K562 (cell line): ENCODE data around the gene DDX5. TPM values are rescaled to one million over a fixed set of nuclear protein-coding genes. Genes with fewer than 3 reads are reported as not detected.
A peak's percentile ranks its signal among the peaks of the same experiment; 100 is the strongest.

ENCODE experiments used
- ARID2 ChIP-seq: fragments of 450-650 bp; IDR thresholded peaks from 2 replicates; pipeline ENCODE4 v1.6.1; 2017; ENCODE audit warnings: antibody characterized with exemption, mild to moderate bottlenecking
- ATF4 ChIP-seq: fragments of 450-650 bp; formaldehyde crosslinking; IDR thresholded peaks from 2 replicates; pipeline ENCODE4 v1.4.0; 2022; ENCODE audit warnings: mild to moderate bottlenecking, moderate library complexity
- BHLHE40 ChIP-seq: IDR thresholded peaks from 2 replicates; pipeline ENCODE4 v1.6.1; 2011; ENCODE audit warnings: low read length, improper control_type of control experiment
- BRD4 ChIP-seq: fragments of 200-600 bp; sonication (generic); IDR thresholded peaks from 2 replicates; pipeline ENCODE4 v1.6.1; 2017; ENCODE audit warnings: inconsistent platforms
- CCAR2 ChIP-seq: fragments of 200-400 bp; formaldehyde crosslinking; IDR thresholded peaks from 2 replicates; pipeline ENCODE4 v1.6.1; 2017; ENCODE audit warnings: mild to moderate bottlenecking, low read depth, low read length
- COPS2 ChIP-seq: fragments of 450-650 bp; conservative IDR thresholded peaks from 2 replicates; pipeline ENCODE4 v1.6.1; 2016; ENCODE audit warnings: mild to moderate bottlenecking, moderate library complexity
- E2F1 ChIP-seq: sonication (generic); formaldehyde crosslinking; IDR thresholded peaks from 2 replicates; pipeline ENCODE4 v1.8.1; 2023; ENCODE audit warnings: mild to moderate bottlenecking, missing genetic modification reagents, moderate library complexity
- E2F5 ChIP-seq: sonication (generic); formaldehyde crosslinking; IDR thresholded peaks from 2 replicates; pipeline ENCODE4 v1.8.0; 2022; ENCODE audit warnings: mild to moderate bottlenecking, missing genetic modification reagents
- ELK3 ChIP-seq: fragments of 450-650 bp; formaldehyde crosslinking; IDR thresholded peaks from 2 replicates; pipeline ENCODE4 v1.4.0; 2020; ENCODE audit warnings: mild to moderate bottlenecking
- FOSL1 ChIP-seq: fragments of 200-800 bp; sonication (Bioruptor generic); conservative IDR thresholded peaks from 2 replicates; pipeline ENCODE4 v1.6.1; 2016; ENCODE audit warnings: missing genetic modification characterization, missing compliant biosample characterization
- IRF2 ChIP-seq: sonication (generic); formaldehyde crosslinking; IDR thresholded peaks from 2 replicates; pipeline ENCODE4 v1.8.1; 2022; ENCODE audit warnings: mild to moderate bottlenecking, missing genetic modification reagents
- MAFK ChIP-seq: IDR thresholded peaks from 2 replicates; pipeline ENCODE4 v1.6.1; 2011; ENCODE audit warnings: low read length, improper control_type of control experiment
- POLR2B ChIP-seq: fragments of 450-650 bp; IDR thresholded peaks from 2 replicates; pipeline ENCODE4 v1.6.1; 2018; ENCODE audit warnings: low read depth; ENCODE audit not compliant: partially characterized antibody
- RBM15 ChIP-seq: fragments of 200-400 bp; formaldehyde crosslinking; IDR thresholded peaks from 2 replicates; pipeline ENCODE4 v1.6.1; 2018; ENCODE audit warnings: mild to moderate bottlenecking, low read length, moderate library complexity; ENCODE audit not compliant: insufficient read depth
- SAFB ChIP-seq: fragments of 200-400 bp; formaldehyde crosslinking; IDR thresholded peaks from 2 replicates; pipeline ENCODE4 v1.6.1; 2017; ENCODE audit warnings: low read depth, low read length, borderline replicate concordance
- SUPT5H ChIP-seq: fragments of 450-650 bp; IDR thresholded peaks from 2 replicates; pipeline ENCODE4 v1.6.1; 2016
- TAF15 ChIP-seq: fragments of 200-400 bp; formaldehyde crosslinking; IDR thresholded peaks from 2 replicates; pipeline ENCODE4 v1.6.1; 2017; ENCODE audit warnings: mild to moderate bottlenecking, low read depth, low read length, moderate library complexity
- TARDBP ChIP-seq: fragments of 450-650 bp; IDR thresholded peaks from 2 replicates; pipeline ENCODE4 v1.6.1; 2016
- TRIM25 ChIP-seq: fragments of 450-650 bp; IDR thresholded peaks from 2 replicates; pipeline ENCODE4 v1.7.0; 2016; ENCODE audit warnings: borderline replicate concordance
- ZC3H11A ChIP-seq: IDR thresholded peaks from 2 replicates; pipeline ENCODE4 v1.6.1; 2012; ENCODE audit warnings: low read depth, low read length, improper control_type of control experiment
- ZC3H8 ChIP-seq: fragments of 450-650 bp; IDR thresholded peaks from 2 replicates; pipeline ENCODE4 v1.6.1; 2017
- polyA plus RNA-seq, 8 experiments: library from polyadenylated mRNA; depleted of rRNA in 4 of 8; stranded (reverse) in 5 of 8; unstranded in 3 of 8; fragments of >200 nt; fragmentation: Nextera tagmentation in 2 of 8; fragmentation: Illumina TruSeq in 1 of 8; extraction: Ambion mirVana in 2 of 8; extraction: Trizol in 1 of 8; gene quantifications; 2 replicates each; pipeline versions ENCODE4 v1.2.1 to v1.2.3, GENCODE V29; 2011 to 2014; ENCODE audit warnings: inconsistent platforms in 1 of 8, missing spikeins in 1 of 8
- total RNA-seq, 7 experiments: library from RNA; depleted of rRNA in 6 of 7; stranded (reverse); fragments of >200 nt in 6 of 7; fragmentation: Illumina TruSeq in 2 of 7; extraction: Trizol in 2 of 7; gene quantifications; 2 replicates each; pipeline versions ENCODE4 v1.2.1 to v1.2.3, GENCODE V29; 2011 to 2021; ENCODE audit warnings: low replicate concordance in 1 of 7

DDX5 gene
- total and polyA plus RNA-seq, 9 of the 15 experiments (the other 6 are each of a cell fraction or from before 2014, with no cell fraction given) = 306 to 1,639 (median 604) TPM

GRCh38 chr17:64506576-64507412 is 705 bp upstream of the DDX5 start, which contains the start of gene CEP95 (continued):
- TF ChIP-seq TARDBP (peak; percentile 70; the same call in 1 of the 2 replicates), CCAR2 (no peak), ZC3H8 (0 out of 2 replicates have a peak, but pooled peaks have one; percentile 11), RBM15 (no peak), MAFK (no peak), BHLHE40 (peak; percentile 72; the same call in 1 of the 2 replicates), ELK3 (CRISPR knock-in tag) (no peak), SAFB (peak; percentile 64; the same call in 1 of the 2 replicates), TAF15 (no peak), POLR2B (peak; percentile 79), BRD4 (peak; percentile 9; the same call in 1 of the 2 replicates), FOSL1 (tag) (0 out of 2 replicates have a peak, but pooled peaks have one; percentile 34), ATF4 (CRISPR knock-in tag) (no peak), ARID2 (no peak), COPS2 (no peak), IRF2 (CRISPR knock-in tag) (no peak), SUPT5H (peak; percentile 84), TRIM25 (no peak), E2F1 (peak; percentile 53; the same call in 1 of the 2 replicates), E2F5 (CRISPR knock-in tag) (0 out of 2 replicates have a peak, but pooled peaks have one; percentile 46), ZC3H11A (no peak)
